Stimulated activated CD4-positive, alpha-beta T cell treated with anti-CD3 and anti-CD28 coated beads, Interleukin-4, amount 100 ng/mL, for 1 hour (primary cell): ENCODE results near the gene KIF2A.

Experiments
- DNase-seq: peaks from one replicate; pipeline ENCODE4 v3.0.0-alpha.2; 2020

KIF2A gene

GRCh38 chr5:62331921-62332320 is 25.9 kb downstream of the KIF2A start:
- DNase-seq, result no peak

GRCh38 chr5:62333250-62333794 is 27.3 kb downstream of the KIF2A start:
- DNase-seq, result no peak

DNA sequence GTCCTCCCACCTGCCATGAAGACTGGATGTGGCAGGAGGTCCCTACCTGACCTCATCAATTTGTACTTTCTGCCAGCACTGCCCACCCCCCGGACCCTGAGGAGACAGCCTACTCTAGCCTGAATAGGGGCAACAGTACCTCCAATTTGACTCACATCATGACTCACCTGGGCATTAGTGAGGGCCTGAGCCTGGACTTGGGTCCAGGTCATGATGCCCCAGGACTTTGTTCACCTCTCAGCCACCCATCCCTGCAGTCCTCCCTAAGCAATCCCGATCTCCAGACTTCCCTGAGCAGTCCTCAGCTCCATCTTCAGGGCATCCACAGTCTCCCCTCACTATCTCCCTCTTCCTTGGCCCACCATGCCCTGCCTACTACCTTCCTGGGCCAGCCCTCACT is 28.1 kb downstream of the KIF2A start:
- DNase-seq, result no peak

- no peak for DNase-seq
Measured at GRCh38 chr5:62340392-62340791, 34.4 kb downstream of the KIF2A start.

DNA sequence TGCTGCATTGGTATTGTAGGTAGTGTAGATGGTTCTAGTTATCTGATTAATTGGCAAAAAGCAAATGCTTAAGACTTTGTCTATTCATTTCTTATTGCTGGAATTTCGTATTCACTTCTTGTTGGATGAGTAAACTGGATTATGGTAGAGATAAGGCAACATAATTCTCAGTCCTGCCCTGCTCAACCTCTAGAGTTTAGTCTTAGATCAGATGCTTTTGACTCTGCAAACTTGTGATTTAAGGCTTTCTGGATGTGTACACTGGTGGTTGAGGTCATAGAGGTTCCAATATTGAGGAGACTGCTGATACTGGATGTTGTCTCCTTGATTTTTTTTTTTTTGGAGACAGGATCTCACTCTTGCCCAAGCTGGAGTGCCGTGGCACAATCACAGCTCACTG is 35.0 kb downstream of the KIF2A start:
- DNase-seq, result no peak

- no peak for DNase-seq
Measured at GRCh38 chr5:62341783-62342475, 35.9 kb downstream of the KIF2A start.

GRCh38 chr5:62342476-62342837 is 36.5 kb downstream of the KIF2A start:
- DNase-seq, result no peak

GRCh38 chr5:62343428-62343827 is 37.4 kb downstream of the KIF2A start:
- DNase-seq, result no peak

- no peak for DNase-seq
Measured at GRCh38 chr5:62346748-62347147, 40.7 kb downstream of the KIF2A start.

DNA sequence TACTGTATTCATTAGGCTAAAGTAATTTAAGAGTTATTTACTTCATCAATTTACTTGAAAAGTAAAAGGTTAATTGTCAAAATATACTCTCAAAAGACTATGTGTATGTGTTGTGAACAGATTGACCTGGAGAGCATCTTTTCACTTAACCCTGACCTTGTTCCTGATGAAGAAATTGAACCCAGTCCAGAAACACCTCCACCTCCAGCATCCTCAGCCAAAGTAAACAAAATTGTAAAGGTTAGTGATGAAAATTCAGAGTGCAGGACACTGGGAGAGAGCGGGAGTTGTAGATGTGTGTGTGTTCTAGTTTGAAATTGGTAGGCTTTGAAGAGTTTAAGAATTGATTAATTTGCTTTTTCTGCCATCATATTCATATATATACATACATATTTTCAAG is 41.9 kb downstream of the KIF2A start:
- no peak for DNase-seq

DNA sequence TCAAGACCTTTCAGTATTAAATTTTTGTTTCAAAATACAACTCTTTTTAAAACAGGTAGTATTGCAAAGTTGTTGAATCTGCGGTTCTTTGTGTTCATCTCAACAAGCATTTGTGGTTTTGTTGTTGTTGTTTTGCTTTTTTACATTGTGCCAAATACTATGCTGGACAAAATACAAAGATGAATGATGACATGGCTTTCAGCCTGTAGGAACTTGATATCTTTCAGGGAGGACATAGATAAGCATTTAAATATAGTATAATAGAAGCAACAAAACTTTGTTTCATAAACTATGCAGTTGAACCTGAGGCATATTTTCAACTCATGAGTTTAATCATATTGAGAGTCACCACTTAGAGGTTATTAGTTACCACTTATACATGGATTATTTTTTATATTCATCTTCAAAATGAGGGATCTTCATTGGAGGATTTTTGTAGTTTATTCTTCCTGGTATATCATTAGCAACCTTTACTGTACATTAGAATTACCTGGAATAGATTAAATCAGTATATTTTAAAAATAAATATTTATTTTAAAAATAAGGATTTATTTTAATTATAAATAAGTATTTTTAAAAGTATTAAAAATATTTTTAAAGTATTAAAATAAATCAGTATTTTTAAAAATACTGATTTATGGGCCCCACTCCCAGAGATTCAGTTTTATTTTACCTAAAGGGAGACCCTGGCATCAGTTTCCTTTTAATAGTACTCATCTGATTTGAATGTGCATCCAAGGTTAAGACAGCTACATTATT is 42.9 kb downstream of the KIF2A start:
- DNase-seq, result no peak

DNA sequence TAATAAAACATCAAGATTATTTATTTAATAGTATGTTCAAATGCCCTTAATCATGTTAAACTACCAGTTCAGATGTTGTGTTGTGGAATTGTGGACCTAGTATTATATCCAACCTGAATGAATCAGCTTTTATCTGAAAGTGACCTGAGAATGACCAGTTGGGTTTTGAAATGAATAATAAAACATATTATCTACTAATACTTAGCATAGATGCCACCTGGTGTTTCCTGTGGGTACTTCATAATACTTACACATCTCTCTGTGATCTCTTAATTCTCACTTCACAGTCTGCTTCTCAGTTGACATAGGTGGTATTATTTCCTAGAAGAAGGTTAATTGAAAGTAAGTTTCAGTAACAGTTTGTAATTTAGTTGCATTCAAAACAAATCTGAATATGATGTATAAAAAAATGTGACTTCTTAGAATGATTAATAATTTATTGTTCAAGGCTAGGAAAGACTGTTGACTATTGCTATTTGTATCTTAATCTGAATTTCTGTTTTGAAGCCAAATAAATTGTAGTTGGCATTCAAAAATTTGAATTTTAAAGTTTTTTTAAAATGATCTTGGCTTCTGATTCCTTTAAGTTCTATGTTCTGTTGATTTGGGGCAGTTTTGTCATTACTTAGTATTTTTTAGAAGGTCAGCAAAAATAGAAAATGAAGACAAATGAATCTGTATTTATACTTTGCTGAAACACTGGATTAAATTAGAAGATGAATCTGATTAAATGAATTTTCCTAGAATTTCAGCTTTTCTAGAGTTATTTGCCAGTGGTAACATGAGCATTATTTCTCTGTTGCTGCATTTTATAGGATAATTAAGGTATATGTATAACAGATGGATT is 48.2 kb downstream of the KIF2A start:
- no peak for DNase-seq

DNA sequence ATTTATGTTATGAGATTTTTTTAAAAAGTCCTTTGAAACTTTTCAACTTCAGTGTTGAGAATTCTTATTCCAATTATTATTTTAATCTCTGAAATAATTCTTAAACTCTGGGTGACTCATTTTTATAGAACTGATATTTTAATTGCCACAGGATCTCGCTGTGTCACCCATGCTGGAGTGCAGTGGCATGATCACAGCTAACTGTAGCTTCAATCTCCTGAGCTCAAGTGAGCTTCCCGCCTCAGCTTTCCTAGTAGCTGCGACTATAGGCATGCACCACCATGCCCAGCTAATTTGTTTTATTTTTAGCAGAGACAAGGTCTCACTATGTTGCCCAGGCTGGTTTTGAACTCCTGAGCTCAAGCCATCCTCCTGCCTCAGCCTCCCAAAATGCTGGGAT is 56.7 kb downstream of the KIF2A start:
- no peak for DNase-seq

DNA sequence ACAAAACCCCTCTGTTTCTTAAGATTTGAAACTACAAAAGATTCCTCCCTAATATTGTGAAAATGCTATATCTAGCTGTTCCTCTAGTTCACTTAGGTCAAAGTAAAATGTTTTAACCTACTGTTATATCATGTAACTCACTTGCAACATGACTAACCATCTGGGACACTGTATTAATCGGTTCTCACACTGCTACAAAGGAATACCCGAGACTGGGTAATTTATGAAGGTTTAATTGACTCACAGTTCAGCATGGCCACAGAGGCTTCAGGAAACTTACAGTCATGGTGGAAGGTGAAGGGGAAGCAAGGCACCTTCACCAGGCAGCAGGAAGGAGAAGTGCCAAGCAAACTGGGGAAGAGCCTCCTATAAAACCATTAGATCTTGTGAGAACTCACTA is 63.0 kb downstream of the KIF2A start:
- DNase-seq, result no peak

GRCh38 chr5:62371409-62371808 is 65.4 kb downstream of the KIF2A start:
- DNase-seq, result no peak

GRCh38 chr5:62372600-62372999 is 66.6 kb downstream of the KIF2A start:
- DNase-seq, result no peak

- DNase-seq, result no peak
Measured at GRCh38 chr5:62373382-62373781, 67.4 kb downstream of the KIF2A start.

- DNase-seq, result no peak
Measured at GRCh38 chr5:62374090-62374489, 68.1 kb downstream of the KIF2A start.

DNA sequence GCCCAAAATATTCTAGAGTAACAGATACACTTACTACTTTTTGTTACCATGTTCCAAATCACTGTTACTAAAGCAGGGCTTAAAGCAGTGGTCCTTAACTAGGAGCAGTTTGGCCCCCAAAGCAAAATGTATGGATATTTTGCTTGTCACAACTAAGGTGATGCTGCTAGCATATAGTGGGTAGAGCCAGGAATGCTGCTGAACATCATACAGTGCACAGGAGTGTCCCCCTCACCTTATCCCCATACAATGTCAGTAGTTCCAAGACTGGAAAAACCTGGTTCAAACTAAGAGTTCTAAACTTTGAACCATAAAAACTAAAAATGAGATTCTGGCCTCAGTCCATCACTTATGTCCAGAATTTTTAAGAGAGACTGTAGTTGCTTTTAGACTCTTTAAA is 69.6 kb downstream of the KIF2A start:
- DNase-seq, result no peak

GRCh38 chr5:62376064-62376463 is 70.1 kb downstream of the KIF2A start:
- DNase-seq, result no peak

DNA sequence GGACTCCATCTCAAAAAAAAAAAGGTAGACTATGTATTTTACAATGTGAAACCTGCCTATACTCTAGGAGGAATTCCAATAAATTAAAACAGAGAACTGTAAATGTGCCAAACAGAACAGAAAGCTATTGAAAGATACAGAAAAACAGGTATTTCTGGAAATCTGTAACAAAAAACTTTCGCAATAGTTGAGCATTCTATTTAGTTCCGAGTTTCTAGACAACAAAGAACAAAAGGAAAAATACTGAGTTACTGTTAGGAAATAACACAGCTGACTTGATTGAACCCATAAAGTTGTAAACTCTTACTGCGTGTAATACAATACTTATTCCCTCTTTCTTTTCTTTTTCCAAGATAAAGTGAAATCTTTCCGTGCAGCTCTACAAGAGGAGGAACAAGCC is 79.1 kb downstream of the KIF2A start:
- no peak for DNase-seq

GRCh38 chr5:62385816-62386400 is 79.9 kb downstream of the KIF2A start:
- DNase-seq, result no peak

- no peak for DNase-seq
Measured at GRCh38 chr5:62386824-62387223, 80.8 kb downstream of the KIF2A start.
